ENCODE measurements around the gene OR2AK2.

DNA sequence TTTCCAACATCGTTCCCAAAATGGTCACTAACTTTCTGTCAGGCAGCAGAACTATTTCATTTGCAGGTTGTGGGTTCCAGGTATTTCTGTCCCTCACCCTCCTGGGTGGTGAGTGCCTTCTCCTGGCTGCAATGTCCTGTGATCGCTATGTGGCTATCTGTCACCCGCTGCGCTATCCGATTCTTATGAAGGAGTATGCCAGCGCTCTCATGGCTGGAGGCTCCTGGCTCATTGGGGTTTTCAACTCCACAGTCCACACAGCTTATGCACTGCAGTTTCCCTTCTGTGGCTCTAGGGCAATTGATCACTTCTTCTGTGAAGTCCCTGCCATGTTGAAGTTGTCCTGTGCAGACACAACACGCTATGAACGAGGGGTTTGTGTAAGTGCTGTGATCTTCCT lies 31.0 kb upstream of the OR2AK2 start:
- TF ChIP-seq, protein P1, sequence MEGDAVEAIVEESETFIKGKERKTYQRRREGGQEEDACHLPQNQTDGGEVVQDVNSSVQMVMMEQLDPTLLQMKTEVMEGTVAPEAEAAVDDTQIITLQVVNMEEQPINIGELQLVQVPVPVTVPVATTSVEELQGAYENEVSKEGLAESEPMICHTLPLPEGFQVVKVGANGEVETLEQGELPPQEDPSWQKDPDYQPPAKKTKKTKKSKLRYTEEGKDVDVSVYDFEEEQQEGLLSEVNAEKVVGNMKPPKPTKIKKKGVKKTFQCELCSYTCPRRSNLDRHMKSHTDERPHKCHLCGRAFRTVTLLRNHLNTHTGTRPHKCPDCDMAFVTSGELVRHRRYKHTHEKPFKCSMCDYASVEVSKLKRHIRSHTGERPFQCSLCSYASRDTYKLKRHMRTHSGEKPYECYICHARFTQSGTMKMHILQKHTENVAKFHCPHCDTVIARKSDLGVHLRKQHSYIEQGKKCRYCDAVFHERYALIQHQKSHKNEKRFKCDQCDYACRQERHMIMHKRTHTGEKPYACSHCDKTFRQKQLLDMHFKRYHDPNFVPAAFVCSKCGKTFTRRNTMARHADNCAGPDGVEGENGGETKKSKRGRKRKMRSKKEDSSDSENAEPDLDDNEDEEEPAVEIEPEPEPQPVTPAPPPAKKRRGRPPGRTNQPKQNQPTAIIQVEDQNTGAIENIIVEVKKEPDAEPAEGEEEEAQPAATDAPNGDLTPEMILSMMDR (IDR thresholded peaks at IDR 0.05; ENCODE audit: poor library complexity, severe bottlenecking), result no peak
- TF ChIP-seq POLR2AphosphoS5 (IDR thresholded peaks at IDR 0.05) (no peak), EZH2 (IDR thresholded peaks at IDR 0.05; ENCODE audit: borderline replicate concordance, insufficient read depth, low read length, poor library complexity, severe bottlenecking) (no peak), RAD21 (conservative IDR thresholded peaks at IDR 0.05) (no peak), SMC3 (conservative IDR thresholded peaks at IDR 0.05; ENCODE audit: poor library complexity) (no peak), EP300 (conservative IDR thresholded peaks at IDR 0.05; ENCODE audit: poor library complexity, severe bottlenecking) (no peak)

Measured in neural cell (in vitro differentiated cells).